K562 (cell line): ENCODE data around the gene NXPH4. TPM values are rescaled to one million over a fixed set of nuclear protein-coding genes. Genes with fewer than 3 reads are reported as not detected.
A peak's percentile ranks its signal among the peaks of the same experiment; 100 is the strongest.

ENCODE experiments used
- ATF3 ChIP-seq, 2 experiments: fragments of 450-650 bp in 1 of 2; sonication (generic) in 1 of 2; formaldehyde crosslinking in 1 of 2; IDR thresholded peaks in 1 of 2; conservative IDR thresholded peaks in 1 of 2; 2 replicates each; pipeline versions ENCODE4 v1.6.1 to v1.8.1; 2016 to 2023; ENCODE audit warnings: mild to moderate bottlenecking in 2 of 2, moderate library complexity in 2 of 2, inconsistent platforms in 1 of 2, missing genetic modification reagents in 1 of 2
- ATF6 ChIP-seq: sonication (generic); formaldehyde crosslinking; IDR thresholded peaks from 2 replicates; pipeline ENCODE4 v1.4.0; 2020; ENCODE audit warnings: mild to moderate bottlenecking, missing genetic modification reagents
- ERF ChIP-seq: fragments of 450-650 bp; formaldehyde crosslinking; IDR thresholded peaks from 2 replicates; pipeline ENCODE4 v1.4.0; 2020; ENCODE audit warnings: mild to moderate bottlenecking, mixed read lengths
- ETS2 ChIP-seq: IDR thresholded peaks from 2 replicates; pipeline ENCODE4 v1.6.1; 2016; ENCODE audit warnings: borderline replicate concordance, missing genetic modification characterization, mild to moderate bottlenecking, moderate library complexity, missing compliant biosample characterization; ENCODE audit not compliant: poor library complexity, severe bottlenecking
- HDAC3 ChIP-seq: fragments of 450-650 bp; IDR thresholded peaks from 2 replicates; pipeline ENCODE4 v1.6.1; 2018; ENCODE audit warnings: borderline replicate concordance, mild to moderate bottlenecking, moderate library complexity; ENCODE audit not compliant: partially characterized antibody
- MEF2A ChIP-seq: IDR thresholded peaks from 2 replicates; pipeline ENCODE4 v1.6.1; 2011; ENCODE audit warnings: low read depth, mild to moderate bottlenecking, low read length, moderate library complexity; ENCODE audit not compliant: control insufficient read depth
- NCOA6 ChIP-seq: fragments of 450-650 bp; IDR thresholded peaks from 2 replicates; pipeline ENCODE4 v1.6.1; 2017; ENCODE audit warnings: mild to moderate bottlenecking
- PHF21A ChIP-seq: fragments of 450-650 bp; IDR thresholded peaks from 2 replicates; pipeline ENCODE4 v1.6.1; 2017; ENCODE audit warnings: low read depth, borderline replicate concordance
- POLR2H ChIP-seq: IDR thresholded peaks from 2 replicates; pipeline ENCODE4 v1.6.1; 2016; ENCODE audit warnings: missing genetic modification characterization, low read depth, mild to moderate bottlenecking, control low read depth, missing compliant biosample characterization, moderate library complexity
- PRMT5 ChIP-seq: sonication (generic); formaldehyde crosslinking; IDR thresholded peaks from 2 replicates; pipeline ENCODE4 v1.5.0; 2020; ENCODE audit warnings: missing genetic modification reagents
- RNF2 ChIP-seq: sonication (generic); IDR thresholded peaks from 2 replicates; pipeline ENCODE4 v1.6.1; 2016
- SAFB2 ChIP-seq: fragments of 200-400 bp; formaldehyde crosslinking; IDR thresholded peaks from 2 replicates; pipeline ENCODE4 v1.6.1; 2018; ENCODE audit warnings: borderline replicate concordance, low read length, low read depth, moderate library complexity; ENCODE audit not compliant: severe bottlenecking
- TAL1 ChIP-seq: fragments of 450-650 bp; IDR thresholded peaks from 2 replicates; pipeline ENCODE4 v1.6.1; 2016; ENCODE audit warnings: mild to moderate bottlenecking
- WHSC1 ChIP-seq: IDR thresholded peaks from one replicate; pipeline ENCODE4 v1.6.1; 2012; ENCODE audit warnings: low read length, control low read depth, inconsistent platforms
- ZNF592 ChIP-seq: fragments of 450-650 bp; IDR thresholded peaks from 2 replicates; pipeline ENCODE4 v1.6.1; 2017; ENCODE audit warnings: antibody characterized with exemption, mild to moderate bottlenecking
- polyA plus RNA-seq, 8 experiments: library from polyadenylated mRNA; depleted of rRNA in 4 of 8; stranded (reverse) in 5 of 8; unstranded in 3 of 8; fragments of >200 nt; fragmentation: Nextera tagmentation in 2 of 8; fragmentation: Illumina TruSeq in 1 of 8; extraction: Ambion mirVana in 2 of 8; extraction: Trizol in 1 of 8; gene quantifications; 2 replicates each; pipeline versions ENCODE4 v1.2.1 to v1.2.3, GENCODE V29; 2011 to 2014; ENCODE audit warnings: inconsistent platforms in 1 of 8, missing spikeins in 1 of 8
- total RNA-seq, 7 experiments: library from RNA; depleted of rRNA in 6 of 7; stranded (reverse); fragments of >200 nt in 6 of 7; fragmentation: Illumina TruSeq in 2 of 7; extraction: Trizol in 2 of 7; gene quantifications; 2 replicates each; pipeline versions ENCODE4 v1.2.1 to v1.2.3, GENCODE V29; 2011 to 2021; ENCODE audit warnings: low replicate concordance in 1 of 7
- TF ChIP-seq, protein P1 (sequence below): sonication (generic); formaldehyde crosslinking; IDR thresholded peaks from 2 replicates; pipeline ENCODE4 v1.8.0; 2022; ENCODE audit warnings: mild to moderate bottlenecking, missing genetic modification reagents, borderline replicate concordance

NXPH4 gene
- total and polyA plus RNA-seq, 9 of the 15 experiments (the other 6 are each of a cell fraction or from before 2014, with no cell fraction given): 0.49 to 2.7 (median 1.1) TPM; not detected in 4

DNA sequence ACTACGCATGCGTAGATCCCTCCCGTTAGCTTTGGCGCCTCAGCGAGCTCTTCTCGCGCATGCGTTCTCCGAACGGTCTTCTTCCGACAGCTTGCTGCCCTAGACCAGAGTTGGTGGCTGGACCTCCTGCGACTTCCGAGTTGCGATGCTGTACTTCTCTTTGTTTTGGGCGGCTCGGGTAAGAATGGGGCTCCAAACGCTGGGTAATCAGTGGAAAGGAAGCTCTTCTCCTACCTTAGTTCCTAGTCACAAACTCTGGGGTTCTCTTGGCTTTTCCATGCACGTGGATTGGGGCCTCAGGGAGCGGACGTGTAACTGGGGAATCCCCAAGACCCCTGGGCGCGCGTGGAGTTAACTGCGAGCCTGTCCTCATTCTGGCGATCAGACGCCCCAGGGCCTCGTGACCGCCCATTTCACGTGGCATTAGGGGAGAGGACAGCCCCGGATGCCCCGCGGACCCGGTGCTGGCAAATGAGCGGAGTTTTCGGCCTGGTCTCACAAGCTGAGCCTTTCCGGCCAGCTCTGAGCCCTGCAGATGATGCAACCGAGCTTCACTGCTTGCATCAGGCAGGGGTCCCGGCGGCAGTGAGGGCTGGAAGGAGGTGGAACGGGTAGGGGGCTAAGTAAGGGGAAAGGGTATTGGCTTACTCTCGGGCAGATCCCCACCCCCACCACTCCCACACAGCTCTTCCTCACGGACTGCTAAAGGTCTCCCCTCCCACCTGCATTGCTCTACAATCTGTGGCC, 13.2 kb downstream of the NXPH4 start, which contains the start of gene SHMT2 (continued):
- peak; percentile 61; the same call in 1 of the 2 replicates for TF ChIP-seq RNF2
- TF ChIP-seq SAFB2: no peak
- no peak for TF ChIP-seq PRMT5
- no peak for TF ChIP-seq WHSC1
- peak; percentile 43 for TF ChIP-seq ZNF592
- TF ChIP-seq ERF (CRISPR knock-in tag): 0 out of 2 replicates have a peak, but pooled peaks have one; percentile 35
- TF ChIP-seq, protein P1, sequence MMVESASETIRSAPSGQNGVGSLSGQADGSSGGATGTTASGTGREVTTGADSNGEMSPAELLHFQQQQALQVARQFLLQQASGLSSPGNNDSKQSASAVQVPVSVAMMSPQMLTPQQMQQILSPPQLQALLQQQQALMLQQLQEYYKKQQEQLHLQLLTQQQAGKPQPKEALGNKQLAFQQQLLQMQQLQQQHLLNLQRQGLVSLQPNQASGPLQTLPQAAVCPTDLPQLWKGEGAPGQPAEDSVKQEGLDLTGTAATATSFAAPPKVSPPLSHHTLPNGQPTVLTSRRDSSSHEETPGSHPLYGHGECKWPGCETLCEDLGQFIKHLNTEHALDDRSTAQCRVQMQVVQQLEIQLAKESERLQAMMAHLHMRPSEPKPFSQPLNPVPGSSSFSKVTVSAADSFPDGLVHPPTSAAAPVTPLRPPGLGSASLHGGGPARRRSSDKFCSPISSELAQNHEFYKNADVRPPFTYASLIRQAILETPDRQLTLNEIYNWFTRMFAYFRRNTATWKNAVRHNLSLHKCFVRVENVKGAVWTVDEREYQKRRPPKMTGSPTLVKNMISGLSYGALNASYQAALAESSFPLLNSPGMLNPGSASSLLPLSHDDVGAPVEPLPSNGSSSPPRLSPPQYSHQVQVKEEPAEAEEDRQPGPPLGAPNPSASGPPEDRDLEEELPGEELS (CRISPR knock-in tag): no peak
- no peak for TF ChIP-seq MEF2A
- no peak for TF ChIP-seq TAL1
- TF ChIP-seq NCOA6: no peak
- TF ChIP-seq PHF21A: no peak
- TF ChIP-seq ATF3 (IDR thresholded peaks at IDR 0.05): peak; percentile 96
- TF ChIP-seq ATF3 (CRISPR knock-in tag; conservative IDR thresholded peaks at IDR 0.05): 0 out of 2 replicates have a peak, but pooled peaks have one; percentile 52
- TF ChIP-seq ETS2 (tag): no peak
- TF ChIP-seq POLR2H: peak; percentile 86
- no peak for TF ChIP-seq ATF6 (CRISPR knock-in tag)
- TF ChIP-seq HDAC3: no peak
